DMS153 treated with DMSO at 0.1 percent for 48 hours (cell line): ENCODE results near the gene SGCD.
A peak's percentile ranks its signal among the peaks of the same experiment; 100 is the strongest.

Experiments
- DNase-seq: peaks from one replicate; lab custom pipeline; 2025; ENCODE audit not compliant: unreplicated experiment; lab: John Stamatoyannopoulos, UW

The SGCD gene

DNA sequence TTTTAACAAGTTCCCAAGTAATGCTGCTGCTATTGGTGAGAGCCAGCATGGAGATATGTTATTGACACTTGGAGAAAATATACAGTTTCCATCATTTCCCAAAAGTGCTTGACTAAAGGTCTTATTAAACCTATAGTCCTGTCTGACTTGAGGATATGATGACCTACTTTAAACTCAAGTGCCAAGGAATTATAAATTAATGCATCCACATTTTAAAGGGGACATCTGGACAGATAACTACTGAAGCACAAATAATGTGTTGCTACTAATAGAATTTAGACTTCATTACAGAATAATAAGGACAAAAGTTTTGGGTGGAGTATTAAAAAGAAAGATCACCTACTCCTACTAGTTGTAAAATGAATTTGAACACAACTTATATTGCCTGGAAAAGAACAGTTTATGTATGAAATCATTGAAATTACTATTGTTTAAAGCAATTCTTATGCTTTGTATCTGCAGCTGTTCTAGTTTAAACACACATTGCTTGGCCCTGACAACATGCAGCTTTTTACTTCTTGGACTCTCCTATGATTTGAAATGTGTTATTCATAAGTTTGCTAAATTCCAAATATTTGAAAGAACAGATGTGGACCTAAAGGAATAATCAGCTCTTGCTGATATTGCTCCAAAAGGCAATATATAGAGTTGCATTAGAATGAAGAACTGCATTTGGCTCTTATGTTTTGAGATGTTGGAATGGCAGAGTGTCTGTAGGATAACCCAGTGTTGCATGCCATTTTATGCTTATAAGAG lies 73.4 kb downstream of the SGCD start:
- no peak for DNase-seq

DNA sequence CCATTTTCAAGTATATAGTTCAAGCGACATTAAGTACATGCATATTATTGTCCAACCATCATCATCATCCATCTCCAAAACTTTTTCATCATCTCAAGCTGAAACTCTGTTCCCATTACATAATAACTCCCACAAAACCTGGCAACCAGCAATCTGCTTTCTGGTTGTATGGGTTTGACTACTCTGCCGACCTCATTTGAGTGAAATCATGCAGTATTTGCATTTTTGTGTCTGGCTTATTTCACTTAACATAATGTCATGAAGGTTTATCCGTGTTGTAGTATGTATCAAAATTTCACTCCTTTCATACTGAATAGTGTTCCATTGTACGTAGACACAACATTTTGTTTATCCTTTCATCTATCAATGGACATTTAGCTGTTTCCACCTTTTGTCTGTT lies 74.8 kb downstream of the SGCD start:
- no peak for DNase-seq

DNA sequence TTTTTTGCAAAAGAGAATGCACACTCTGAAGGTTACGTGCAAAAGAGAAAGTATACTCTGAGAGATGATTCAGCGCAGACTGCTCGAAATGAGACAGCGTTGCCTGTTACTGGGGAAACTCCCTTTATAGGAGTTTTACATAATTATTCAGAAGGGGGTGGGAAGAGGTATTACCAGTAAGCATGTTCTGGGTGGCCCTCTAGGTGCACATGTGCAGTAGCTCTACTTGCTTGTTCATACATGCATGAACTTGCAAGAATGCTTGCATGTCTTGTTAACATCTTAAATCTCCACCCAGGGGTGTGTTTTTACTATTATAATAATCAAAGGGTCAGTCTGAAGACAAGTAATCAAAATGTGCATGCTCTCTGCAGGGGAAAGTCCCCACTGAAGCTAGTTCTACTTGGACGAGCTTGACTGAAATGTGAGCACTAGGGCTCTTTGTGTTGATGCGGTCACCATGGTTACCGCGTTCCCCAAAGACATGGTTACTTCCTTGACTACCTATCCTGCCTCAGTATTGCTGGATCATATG lies 75.5 kb downstream of the SGCD start:
- peak; percentile 21 for DNase-seq

DNA sequence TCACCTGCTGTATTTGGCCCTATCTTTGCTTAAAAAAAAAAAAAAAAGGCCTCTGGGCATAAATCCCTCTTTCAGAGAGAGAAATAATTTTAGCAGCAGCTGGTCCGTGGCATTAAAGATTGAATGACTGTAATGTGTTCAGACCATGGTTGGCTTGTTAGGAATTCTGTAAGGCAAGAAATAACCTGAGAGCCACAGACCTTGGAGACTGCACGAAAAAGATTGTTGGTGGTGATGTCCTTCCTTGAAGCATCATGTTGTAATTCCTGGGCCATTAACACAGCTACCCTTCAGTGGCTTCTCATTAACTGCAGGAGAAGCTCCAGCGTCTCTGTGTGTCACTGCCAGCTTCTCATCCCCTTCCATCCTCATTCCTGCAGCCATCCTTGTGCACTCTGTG lies 79.0 kb downstream of the SGCD start:
- no peak for DNase-seq

DNA sequence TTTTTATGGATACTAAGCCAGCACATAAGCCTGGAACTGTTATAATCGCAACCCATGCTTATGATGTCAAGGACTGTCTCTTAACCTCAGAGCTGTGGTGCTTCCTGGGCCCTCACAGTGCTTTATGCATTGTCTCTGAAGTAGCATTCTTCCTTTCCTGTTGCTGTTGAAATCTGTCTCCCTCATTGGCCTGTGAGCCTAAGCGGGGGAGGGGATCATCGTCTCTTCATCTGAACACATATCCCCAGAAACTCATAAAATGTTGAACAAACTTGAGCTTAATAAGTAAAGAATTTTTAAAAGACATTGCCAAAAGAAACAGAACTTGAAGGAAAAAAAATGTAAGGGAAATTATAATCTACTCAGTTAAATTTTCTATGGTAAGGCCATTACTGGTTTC lies 80.3 kb downstream of the SGCD start:
- DNase-seq, result no peak

DNA sequence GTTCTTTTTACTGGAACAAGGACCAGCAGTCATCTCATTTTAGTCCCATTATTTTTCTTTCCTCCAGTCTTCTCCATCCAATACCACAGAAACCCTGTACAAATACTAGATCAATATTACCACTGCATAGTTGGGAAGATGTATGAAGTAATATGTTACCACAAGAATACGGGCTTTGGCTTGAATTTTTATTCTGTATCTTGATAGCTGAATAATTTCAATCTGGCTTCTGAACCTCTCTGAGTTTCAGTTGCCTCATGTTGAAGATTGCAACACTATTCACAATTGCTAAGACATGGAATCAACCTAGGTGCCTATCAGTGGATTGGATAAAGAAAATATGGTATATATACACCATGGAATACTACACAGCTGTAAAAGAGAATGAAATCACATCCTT lies 82.9 kb downstream of the SGCD start:
- no peak for DNase-seq

DNA sequence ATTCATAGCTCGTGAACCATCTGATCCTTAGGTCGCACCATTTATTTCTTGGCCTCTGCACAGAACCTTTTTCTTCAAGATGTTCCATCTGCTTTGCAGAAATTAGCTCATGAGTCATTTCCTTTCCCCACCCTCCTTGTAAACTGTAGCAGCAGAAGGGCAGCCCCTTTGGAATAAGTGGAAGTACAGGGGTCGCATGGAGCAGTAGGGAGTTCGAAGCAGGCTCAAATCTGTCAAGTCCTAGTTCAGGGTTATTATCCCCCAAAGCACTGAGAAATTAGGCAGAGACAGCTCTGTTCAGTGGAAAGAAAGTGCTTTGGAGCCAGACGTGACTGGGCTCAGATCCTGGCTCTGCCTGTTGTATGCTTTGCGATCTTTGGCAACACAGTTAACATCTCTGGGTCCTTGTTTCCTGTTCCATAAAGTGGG lies 84.2 kb downstream of the SGCD start:
- DNase-seq, result no peak

DNA sequence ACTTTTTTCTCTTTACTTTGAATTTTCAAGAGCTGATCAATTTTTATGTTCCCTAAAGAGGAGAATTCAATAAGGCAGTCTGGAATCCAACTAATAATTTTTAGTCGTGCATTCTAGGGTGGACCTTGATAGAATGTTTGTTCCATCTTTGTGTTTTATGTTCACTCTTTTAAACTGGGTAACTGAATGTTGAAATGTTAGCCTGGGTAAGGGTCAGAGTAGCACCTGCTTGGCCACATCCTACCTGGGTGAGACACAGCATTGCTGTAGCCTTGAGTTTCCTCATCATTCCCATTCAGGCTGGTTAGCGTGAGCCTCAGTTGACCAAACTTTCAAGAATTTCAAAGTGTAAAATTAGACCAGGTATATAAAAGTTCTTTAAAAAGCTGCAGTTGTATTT lies 85.0 kb downstream of the SGCD start:
- DNase-seq, result no peak

DNA sequence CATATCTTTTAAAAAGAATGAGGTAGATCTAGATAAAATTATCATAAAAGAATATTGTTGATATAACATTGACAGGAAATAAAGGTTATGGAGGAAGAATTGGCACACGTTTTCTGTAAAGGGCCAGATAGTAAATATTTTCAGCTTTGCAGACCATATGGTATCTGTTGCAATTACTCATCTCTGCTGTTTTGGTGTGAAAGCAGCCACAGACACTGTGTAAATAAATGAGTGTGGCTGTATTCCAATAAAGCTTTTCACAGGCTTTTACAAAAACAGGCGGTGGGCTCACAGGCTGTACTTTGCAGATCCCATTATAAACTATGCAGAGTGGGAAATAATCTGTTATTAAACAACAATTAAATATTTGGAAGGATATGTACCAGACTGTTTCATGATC lies 87.4 kb downstream of the SGCD start:
- DNase-seq, result no peak

DNA sequence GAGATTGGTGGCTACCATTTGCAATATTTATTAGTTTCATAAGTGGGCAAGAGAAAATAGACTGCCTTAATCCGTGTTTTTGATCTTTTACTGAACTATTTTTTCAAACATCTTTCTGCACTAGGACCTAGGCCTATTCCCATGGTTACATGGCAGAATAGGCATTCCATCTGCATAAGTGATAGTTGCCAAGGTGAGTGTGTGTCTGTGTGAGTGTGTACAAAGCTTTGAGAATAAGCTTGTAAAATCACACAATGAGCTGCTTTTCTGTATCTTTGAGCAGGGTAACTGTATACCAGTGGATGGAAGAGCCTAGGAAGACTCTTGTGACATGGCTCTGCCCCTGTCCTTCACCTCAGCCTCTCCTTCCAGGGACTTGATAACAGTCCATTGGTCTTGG lies 92.7 kb downstream of the SGCD start:
- no peak for DNase-seq

DNA sequence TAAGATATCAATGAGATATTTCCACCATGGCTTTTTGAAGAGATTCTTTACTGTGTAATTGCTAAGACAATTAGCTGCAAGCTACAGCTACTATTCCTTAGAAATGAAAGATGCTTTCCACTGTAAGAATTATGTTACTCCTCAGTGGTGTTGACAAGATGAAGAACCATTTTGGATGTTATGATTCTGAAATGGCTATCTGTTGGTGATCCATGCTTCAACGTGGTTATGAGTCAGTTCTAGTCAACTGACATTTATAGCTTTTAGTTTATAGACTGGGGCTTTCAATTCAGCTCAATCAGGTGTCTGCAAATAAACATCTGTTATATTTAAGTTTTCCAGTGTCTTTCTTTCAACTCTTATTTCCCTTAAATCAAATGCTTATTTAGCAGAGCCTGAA lies 93.7 kb downstream of the SGCD start:
- DNase-seq, result no peak

DNA sequence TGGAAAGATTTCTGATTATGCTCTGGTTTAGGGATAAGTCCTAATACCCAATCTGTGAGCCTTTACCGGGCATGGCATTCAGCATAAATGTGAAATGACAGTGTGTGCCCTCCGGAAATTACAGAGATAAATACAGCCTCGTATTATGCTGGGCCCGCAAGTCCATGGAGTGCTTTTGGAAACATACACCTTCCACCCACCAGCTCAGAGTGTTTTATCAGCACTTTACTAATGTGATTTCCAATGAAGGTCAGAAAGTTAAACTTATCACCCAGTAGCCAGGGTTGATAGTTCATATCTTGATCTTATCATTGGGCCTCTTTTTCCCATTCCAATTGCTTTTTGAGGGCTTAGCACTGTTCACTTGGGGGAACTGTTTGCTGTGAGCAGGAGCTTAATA lies 94.8 kb downstream of the SGCD start:
- no peak for DNase-seq

DNA sequence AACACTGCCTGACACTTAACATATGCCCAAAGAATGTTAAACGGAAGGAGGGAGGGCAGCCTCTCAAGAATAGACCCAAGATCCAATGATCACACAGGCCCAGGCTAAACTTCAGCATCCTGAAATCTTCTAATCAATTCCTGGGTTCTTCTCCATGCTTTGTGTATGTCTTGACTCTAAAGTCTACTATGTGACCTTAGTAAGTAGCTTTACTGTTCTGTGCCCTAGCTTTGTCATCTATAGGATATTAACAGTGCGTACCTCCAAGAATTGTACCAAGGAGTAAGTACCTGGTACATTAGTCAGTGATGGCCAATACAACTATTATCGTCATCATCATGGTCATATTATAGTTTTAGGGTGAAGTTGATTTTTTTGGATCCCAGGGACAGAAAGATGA lies 96.6 kb downstream of the SGCD start:
- DNase-seq, result no peak

DNA sequence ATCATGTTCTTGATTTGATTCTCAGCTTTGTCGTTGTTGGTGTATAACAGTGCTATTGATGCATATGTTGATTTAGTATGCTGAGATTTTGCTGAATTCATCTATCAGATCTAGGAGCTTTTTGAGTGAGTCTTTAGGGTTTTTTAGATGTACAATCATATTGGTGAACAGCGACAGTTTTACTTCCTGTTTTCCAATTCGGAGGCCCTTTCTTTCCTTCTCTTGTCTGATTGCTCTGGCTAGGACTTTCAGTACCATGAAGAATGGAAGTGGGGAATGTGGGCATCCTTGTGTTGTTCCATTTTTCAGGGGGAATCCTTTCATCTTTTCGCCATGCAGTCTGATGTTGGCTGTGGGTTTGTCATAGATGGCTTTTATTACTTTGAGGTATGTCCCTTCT lies 100.4 kb downstream of the SGCD start:
- no peak for DNase-seq

DNA sequence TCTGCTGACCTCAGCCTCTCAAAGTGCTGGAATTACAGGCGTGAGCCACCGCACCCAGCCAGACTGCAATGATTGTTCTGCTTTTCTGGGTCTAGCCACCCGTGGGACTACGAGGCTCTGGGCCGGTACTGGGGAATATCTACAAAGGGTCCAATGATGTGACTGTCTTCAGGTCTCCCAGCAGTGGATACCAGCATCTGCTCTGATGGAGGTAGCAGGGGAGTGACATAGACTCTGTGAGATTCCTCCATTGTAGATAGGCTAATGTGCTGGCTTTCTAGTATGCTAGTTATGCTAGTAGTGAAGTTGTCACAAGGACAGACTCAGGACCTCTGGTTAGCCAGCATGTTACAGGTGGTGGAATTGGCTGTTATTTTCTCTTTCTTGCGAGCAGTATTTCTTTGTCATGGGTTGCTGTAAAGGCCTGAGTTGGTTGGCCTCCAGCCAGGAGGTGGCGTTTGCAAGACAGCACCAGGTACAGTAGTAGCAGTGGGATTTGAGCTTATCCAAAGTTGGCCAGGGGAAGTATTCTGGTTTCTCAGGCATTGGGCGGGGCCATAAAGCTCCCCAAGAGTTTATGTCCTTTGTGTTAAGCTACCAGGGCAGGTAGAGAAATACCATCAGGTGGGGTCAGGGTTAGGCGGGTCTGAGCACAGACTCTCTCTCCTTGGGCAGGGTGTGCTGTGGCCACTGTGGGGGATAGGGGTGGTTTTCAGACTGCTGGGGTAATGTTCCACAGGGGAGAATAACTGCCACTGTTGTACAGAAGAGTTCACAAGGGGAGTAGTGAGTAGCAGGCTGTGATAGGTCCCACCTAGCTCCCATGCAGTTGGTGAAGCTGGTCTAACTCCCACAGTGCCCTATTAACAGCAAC lies 105.2 kb downstream of the SGCD start:
- no peak for DNase-seq

DNA sequence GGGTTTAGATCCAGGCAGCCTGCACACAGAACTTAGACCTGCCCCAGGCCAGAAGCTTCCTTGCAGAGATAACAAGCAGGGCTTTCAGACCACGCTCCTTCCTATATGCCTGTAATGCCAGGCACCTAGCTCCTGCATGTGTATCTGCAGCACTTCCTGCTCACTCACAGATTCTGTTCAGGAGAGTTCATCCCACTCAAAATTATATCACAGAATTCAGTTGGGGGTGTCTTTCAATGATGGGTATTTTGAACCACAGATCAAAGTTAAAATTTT lies 105.8 kb downstream of the SGCD start:
- no peak for DNase-seq

DNA sequence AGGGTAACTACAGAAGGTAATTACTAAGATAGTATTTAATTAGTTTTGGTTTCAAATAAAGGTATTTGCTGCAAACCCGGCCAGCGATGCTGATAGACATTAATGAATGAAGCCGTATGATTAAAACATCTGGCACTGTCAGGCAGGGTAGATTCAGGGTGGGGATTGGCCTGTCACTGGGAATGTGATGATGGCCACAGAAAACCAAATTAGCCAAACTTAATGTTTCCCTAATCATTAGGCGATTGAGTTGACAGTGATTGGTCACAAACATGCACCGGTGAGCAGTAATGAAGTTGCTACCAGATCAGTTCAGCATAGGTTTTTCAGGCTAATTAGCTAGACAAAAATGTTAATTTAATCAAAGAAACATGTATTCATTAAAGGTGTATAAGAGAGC lies 107.5 kb downstream of the SGCD start:
- DNase-seq, result no peak

DNA sequence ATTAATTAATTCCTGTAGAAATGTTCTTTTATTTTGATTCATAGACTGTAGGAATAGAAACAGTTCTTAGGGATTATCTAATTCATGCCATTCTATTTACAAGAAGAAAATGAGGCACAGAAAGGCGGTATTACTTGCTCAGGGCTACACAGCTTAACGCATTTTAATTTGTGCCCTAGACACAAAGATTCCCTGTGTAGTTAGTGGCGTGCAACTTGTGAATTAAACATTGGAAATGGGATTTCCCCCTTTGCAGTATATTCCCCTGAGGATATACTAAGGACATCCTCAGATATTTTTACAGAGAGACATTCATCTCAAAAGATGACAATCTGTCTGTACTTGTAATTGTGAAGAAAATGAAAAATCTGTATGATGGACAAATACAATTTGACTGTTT lies 108.1 kb downstream of the SGCD start:
- DNase-seq, result no peak

DNA sequence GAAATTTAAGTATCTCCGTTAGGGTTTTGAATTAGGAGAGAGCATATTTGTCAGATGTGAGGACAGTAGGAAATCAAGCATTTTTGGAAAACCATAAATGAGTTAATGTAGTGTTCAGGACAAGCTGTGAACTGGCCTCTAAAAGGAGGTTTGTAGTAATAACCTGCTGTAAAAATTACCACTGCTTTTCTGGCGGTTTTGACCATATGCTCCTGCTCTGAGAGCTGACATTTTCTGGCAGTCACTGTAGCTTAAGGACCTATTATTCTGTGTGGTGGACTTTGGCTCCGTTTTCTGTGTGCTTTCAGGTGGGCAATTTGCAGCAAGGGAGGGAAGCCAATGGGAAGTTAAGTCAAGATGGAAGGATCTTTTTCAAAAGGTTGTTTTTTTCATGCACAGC lies 111.1 kb downstream of the SGCD start:
- no peak for DNase-seq

DNA sequence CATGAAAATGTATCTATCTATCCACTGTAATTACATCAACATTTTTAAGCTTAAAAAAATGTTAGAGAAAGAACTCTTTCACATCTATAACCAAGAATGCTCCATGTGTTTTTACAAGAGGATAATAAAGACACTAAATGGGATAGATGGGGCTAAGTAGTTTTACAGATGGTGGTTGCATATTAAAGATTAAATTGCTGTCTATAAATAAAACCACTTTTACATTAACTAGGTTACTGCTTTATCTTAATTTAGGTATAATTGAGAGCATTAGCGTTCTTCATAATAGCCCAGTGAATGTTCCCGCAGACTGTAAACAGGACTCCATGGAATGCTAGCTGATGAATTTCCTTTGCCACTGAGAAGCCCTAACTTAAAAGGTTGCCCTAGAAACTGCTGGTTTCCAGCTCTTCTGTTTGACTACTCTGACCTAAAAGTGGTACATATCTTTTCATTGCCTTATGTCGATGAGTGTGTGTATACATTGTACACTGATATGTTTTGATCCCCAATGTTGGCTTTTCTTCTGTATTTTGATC lies 117.9 kb downstream of the SGCD start:
- DNase-seq, result no peak

DNA sequence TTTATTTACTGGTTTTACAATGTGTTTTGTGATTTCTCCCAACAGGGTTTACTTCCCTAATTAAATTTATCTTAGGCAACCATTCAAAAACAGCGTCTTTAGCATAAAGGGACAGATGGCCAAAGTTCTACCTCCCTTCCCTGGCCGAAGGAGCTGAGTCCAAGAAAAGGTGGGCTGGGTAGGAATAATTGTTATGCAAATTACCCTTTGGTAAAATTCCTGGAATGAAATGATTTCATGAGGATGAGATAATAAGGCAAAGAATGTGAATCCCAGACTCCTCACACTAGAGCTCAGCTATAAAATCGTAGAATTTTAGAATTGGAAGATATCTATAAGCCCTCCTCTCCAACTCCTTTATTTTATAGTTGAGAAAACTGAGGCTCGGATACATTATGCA lies 119.6 kb downstream of the SGCD start:
- no peak for DNase-seq

DNA sequence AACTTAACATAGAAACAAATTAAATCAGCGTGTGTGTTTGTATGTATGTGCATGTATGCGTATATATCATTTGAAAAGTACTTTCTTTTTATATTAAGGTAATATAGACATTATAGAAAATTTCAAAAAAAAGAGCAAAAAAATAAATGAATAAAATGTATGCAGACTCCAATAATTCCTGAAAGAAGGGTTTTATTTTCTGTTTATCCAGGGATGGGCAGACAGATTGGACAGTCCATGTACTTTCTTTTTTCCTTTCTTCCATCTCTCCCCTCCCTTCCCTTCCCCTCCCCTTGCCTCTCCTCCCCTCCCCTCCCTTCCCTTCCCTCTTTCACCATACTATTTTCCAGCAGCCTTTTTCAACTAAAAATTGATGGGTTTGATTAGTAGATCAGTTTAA lies 123.8 kb downstream of the SGCD start:
- no peak for DNase-seq
